H1 (cell line): ENCODE results near the gene DNAH1. TPM values are rescaled to one million over a fixed set of nuclear protein-coding genes. Genes with fewer than 3 reads are reported as not detected.

Source experiments
- CTCF ChIA-PET: fragments of 300-600 bp; sonication (Branson Sonifier 250); formaldehyde crosslinking; loops from one replicate; lab custom pipeline; 2021; ENCODE audit not compliant: partially characterized antibody; lab: Charles Lee
- POLR2A ChIA-PET: fragments of 300-600 bp; sonication (Branson Sonifier 250); formaldehyde crosslinking; loops from one replicate; lab custom pipeline; 2021; ENCODE audit warnings: inconsistent platforms; ENCODE audit not compliant: partially characterized antibody; lab: Charles Lee
- DNase-seq, 2 experiments: peaks; one replicate each; pipeline versions ENCODE4 v3.0.0 to v3.0.0-alpha.2; 2010 to 2022; ENCODE audit warnings: low spot score in 2 of 2, low read depth in 1 of 2, mixed read lengths in 1 of 2
- FAIRE-seq: peaks from 2 replicates; lab custom pipeline; 2011; peaks lifted over from hg19 to GRCh38; lab: Jason Lieb, UNC
- H2AFZ ChIP-seq: 2 replicates; pipeline ENCODE4 v1.8.1; 2012; ENCODE audit warnings: low read length, inconsistent platforms
- H2AK5ac ChIP-seq: 2 replicates; pipeline ENCODE4 v1.6.1; 2013; ENCODE audit warnings: low read depth, low read length
- H2BK120ac ChIP-seq: replicated peaks from 2 replicates; pipeline ENCODE3; 2013; ENCODE audit warnings: low read depth, low read length, inconsistent platforms
- H2BK12ac ChIP-seq: 2 replicates; pipeline ENCODE4 v1.6.1; 2013; ENCODE audit warnings: low read depth, low read length
- H2BK15ac ChIP-seq: 2 replicates; pipeline ENCODE4 v1.6.1; 2013; ENCODE audit warnings: low read length
- H2BK20ac ChIP-seq: 2 replicates; pipeline ENCODE4 v1.6.1; 2013; ENCODE audit warnings: low read length
- H2BK5ac ChIP-seq: 2 replicates; pipeline ENCODE4 v1.6.1; 2013; ENCODE audit warnings: low read depth, low read length
- H3K14ac ChIP-seq: 2 replicates; pipeline ENCODE4 v1.6.1; 2013; ENCODE audit warnings: inconsistent platforms; ENCODE audit not compliant: insufficient read length
- H3K18ac ChIP-seq: 2 replicates; pipeline ENCODE4 v1.6.1; 2013; ENCODE audit warnings: low read length; ENCODE audit errors: extremely low read depth
- H3K23ac ChIP-seq: 2 replicates; pipeline ENCODE4 v1.6.1; 2013; ENCODE audit warnings: inconsistent platforms; ENCODE audit not compliant: insufficient read length
- H3K23me2 ChIP-seq: 2 replicates; pipeline ENCODE4 v1.6.1; 2013; ENCODE audit warnings: low read depth, low read length
- H3K27ac ChIP-seq: 2 replicates; pipeline ENCODE4 v1.6.1; 2011; ENCODE audit warnings: low read depth, low read length, inconsistent platforms
- H3K27me3 ChIP-seq, 4 experiments: replicated peaks in 1 of 4; 1 replicate in 1 of 4; 2 replicates in 3 of 4; pipeline versions ENCODE4 v1.6.1 to v1.8.1; 2011 to 2013; ENCODE audit warnings: low read length in 3 of 4, mild to moderate bottlenecking in 3 of 4, inconsistent platforms in 2 of 4, mixed read lengths in 2 of 4, moderate library complexity in 1 of 4; ENCODE audit not compliant: control insufficient read depth in 3 of 4, insufficient read depth in 3 of 4; ENCODE audit errors: extremely low read depth in 1 of 4
- H3K36me3 ChIP-seq, 4 experiments: 2 replicates each; pipeline versions ENCODE4 v1.6.1 to v1.8.1; 2011 to 2013; ENCODE audit warnings: mild to moderate bottlenecking in 4 of 4, low read length in 3 of 4, moderate library complexity in 2 of 4, control low read depth in 1 of 4, inconsistent platforms in 1 of 4; ENCODE audit not compliant: insufficient read depth in 4 of 4, control insufficient read depth in 2 of 4
- H3K4ac ChIP-seq: replicated peaks from 2 replicates; pipeline ENCODE3; 2013; ENCODE audit warnings: low read length, low read depth, mixed read lengths, inconsistent platforms; ENCODE audit not compliant: insufficient read length
- H3K4me1 ChIP-seq, 4 experiments: replicated peaks in 1 of 4; 1 replicate in 1 of 4; 2 replicates in 3 of 4; pipeline versions ENCODE4 v1.6.1 to v1.8.1; 2011 to 2013; ENCODE audit warnings: low read length in 3 of 4, inconsistent platforms in 2 of 4, mixed read lengths in 1 of 4; ENCODE audit not compliant: insufficient read depth in 4 of 4, control insufficient read depth in 3 of 4
- H3K4me2 ChIP-seq, 2 experiments: 2 replicates each; pipeline versions ENCODE4 v1.6.1 to v1.8.1; 2011 to 2013; ENCODE audit warnings: low read depth in 2 of 2, low read length in 2 of 2, control low read depth in 1 of 2, inconsistent platforms in 1 of 2, mild to moderate bottlenecking in 1 of 2; ENCODE audit not compliant: insufficient read depth in 1 of 2
- H3K4me3 ChIP-seq, 4 experiments: fragments of 200-600, 300-600 bp in 1 of 4; sonication (generic), shearing (Covaris generic), sonication (Bioruptor Twin) in 1 of 4; 2 replicates each; pipeline versions ENCODE4 v1.5.1 to v1.8.1; 2011 to 2016; ENCODE audit warnings: low read length in 4 of 4, low read depth in 3 of 4, control low read depth in 2 of 4, inconsistent platforms in 2 of 4, mild to moderate bottlenecking in 2 of 4, mixed read lengths in 1 of 4, moderate library complexity in 1 of 4; ENCODE audit not compliant: insufficient read depth in 2 of 4; ENCODE audit errors: extremely low read depth in 1 of 4
- H3K56ac ChIP-seq: replicated peaks from 2 replicates; pipeline ENCODE3; 2013; ENCODE audit warnings: low read depth, mild to moderate bottlenecking, mixed read lengths, low read length, inconsistent platforms; ENCODE audit not compliant: insufficient read length
- H3K79me1 ChIP-seq: 2 replicates; pipeline ENCODE4 v1.6.1; 2013; ENCODE audit warnings: low read depth, low read length, control low read depth
- H3K79me2 ChIP-seq, 2 experiments: 2 replicates each; pipeline versions ENCODE4 v1.6.1 to v1.8.1; 2012 to 2013; ENCODE audit warnings: low read length in 2 of 2, mild to moderate bottlenecking in 2 of 2, inconsistent platforms in 1 of 2; ENCODE audit not compliant: insufficient read depth in 2 of 2, control insufficient read depth in 1 of 2
- H3K9ac ChIP-seq, 4 experiments: replicated peaks in 1 of 4; 1 replicate in 1 of 4; 2 replicates in 3 of 4; pipeline versions ENCODE4 v1.6.1 to v1.8.1; 2011 to 2013; ENCODE audit warnings: low read depth in 3 of 4, low read length in 3 of 4, control low read depth in 2 of 4, mild to moderate bottlenecking in 2 of 4, moderate library complexity in 2 of 4, inconsistent platforms in 1 of 4; ENCODE audit errors: extremely low read depth in 1 of 4
- H3K9me3 ChIP-seq, 2 experiments: 2 replicates each; pipeline versions ENCODE4 v1.6.1 to v1.8.1; 2012 to 2013; ENCODE audit warnings: mild to moderate bottlenecking in 2 of 2, moderate library complexity in 2 of 2, control low read depth in 1 of 2, inconsistent platforms in 1 of 2, low read depth in 1 of 2, low read length in 1 of 2, mixed read lengths in 1 of 2; ENCODE audit not compliant: insufficient read depth in 2 of 2
- H4K20me1 ChIP-seq, 2 experiments: replicated peaks in 1 of 2; 2 replicates each; pipeline versions ENCODE3 to v1.8.1; 2011 to 2013; ENCODE audit warnings: inconsistent platforms in 2 of 2, low read length in 2 of 2, mild to moderate bottlenecking in 1 of 2; ENCODE audit not compliant: insufficient read depth in 2 of 2, control insufficient read depth in 1 of 2
- H4K5ac ChIP-seq: 2 replicates; pipeline ENCODE4 v1.6.1; 2013; ENCODE audit warnings: low read length, low read depth, mixed read lengths, inconsistent platforms; ENCODE audit not compliant: insufficient read length
- H4K8ac ChIP-seq: 2 replicates; pipeline ENCODE4 v1.8.0; 2013; ENCODE audit warnings: mild to moderate bottlenecking, moderate library complexity, low read length, inconsistent platforms; ENCODE audit not compliant: insufficient read depth; ENCODE audit errors: extremely low read depth
- H4K91ac ChIP-seq: replicated peaks from 2 replicates; pipeline ENCODE3; 2013; ENCODE audit warnings: low read length, mixed read lengths, inconsistent platforms; ENCODE audit not compliant: insufficient read length
- BACH1 ChIP-seq: IDR thresholded peaks from 2 replicates; pipeline ENCODE4 v1.6.1; 2012; ENCODE audit warnings: low read length, improper control_type of control experiment
- CBX8 ChIP-seq: fragments of 300-800, 300-1000 bp; sonication (generic); IDR thresholded peaks from 2 replicates; pipeline ENCODE4 v1.7.1; 2016; ENCODE audit warnings: low read depth, low read length, borderline replicate concordance
- CREB1 ChIP-seq: IDR thresholded peaks from 2 replicates; pipeline ENCODE4 v1.6.1; 2012; ENCODE audit warnings: inconsistent platforms
- CTCF ChIP-seq, 3 experiments: IDR thresholded peaks; 1 replicate in 2 of 3; 2 replicates in 1 of 3; pipeline versions ENCODE4 v1.5.1 to v1.6.1; 2011; ENCODE audit warnings: low read length in 3 of 3, mild to moderate bottlenecking in 3 of 3, inconsistent platforms in 2 of 3, low read depth in 1 of 3, moderate library complexity in 1 of 3; ENCODE audit not compliant: insufficient read depth in 1 of 3; ENCODE audit errors: control extremely low read depth in 1 of 3
- EZH2 ChIP-seq: fragments of 200-600 bp; sonication (generic); IDR thresholded peaks from 2 replicates; pipeline ENCODE4 v1.7.1; 2012; ENCODE audit warnings: low read depth, mild to moderate bottlenecking, moderate library complexity, low read length, inconsistent platforms; ENCODE audit not compliant: severe bottlenecking
- PHF8 ChIP-seq: fragments of 200-600 bp; sonication (generic); conservative IDR thresholded peaks from 2 replicates; pipeline ENCODE4 v1.7.1; 2012; ENCODE audit warnings: low read depth, mild to moderate bottlenecking, inconsistent platforms, low read length, moderate library complexity
- SIN3A ChIP-seq, 2 experiments: IDR thresholded peaks in 1 of 2; conservative IDR thresholded peaks in 1 of 2; 2 replicates each; pipeline ENCODE4 v1.6.1; 2011 to 2012; ENCODE audit warnings: low read length in 2 of 2, improper control_type of control experiment in 1 of 2, low read depth in 1 of 2, mild to moderate bottlenecking in 1 of 2
- SIRT6 ChIP-seq: IDR thresholded peaks from one replicate; pipeline ENCODE4 v1.7.1; 2012; ENCODE audit warnings: low read length, inconsistent platforms
- SRF ChIP-seq: IDR thresholded peaks from 2 replicates; pipeline ENCODE4 v1.6.1; 2011; ENCODE audit warnings: mild to moderate bottlenecking, low read depth, low read length, moderate library complexity
- TCF12 ChIP-seq: IDR thresholded peaks from 2 replicates; pipeline ENCODE4 v1.6.1; 2011; ENCODE audit warnings: low read depth, mild to moderate bottlenecking, low read length
- WGBS, 2 experiments: shearing (Covaris generic) in 1 of 2; methylation state at CpG; one replicate each; pipeline versions ENCODE4 v1.1.6 to v1.1.7; 2013 to 2015; ENCODE audit warnings: low lambda C conversion rate in 2 of 2, mixed read lengths in 2 of 2, inconsistent platforms in 1 of 2, low coverage in 1 of 2, missing lambda C conversion rate in 1 of 2; ENCODE audit not compliant: insufficient replicate concordance in 2 of 2, insufficient coverage in 1 of 2, insufficient read length in 1 of 2; ENCODE audit errors: extremely low coverage in 1 of 2, missing lambda C conversion rate in 1 of 2; 5-methylcytosine and 5-hydroxymethylcytosine counted together
- polyA plus RNA-seq, 7 experiments: library from polyadenylated mRNA; depleted of rRNA in 3 of 7; stranded (reverse) in 5 of 7; unstranded in 2 of 7; fragments of >200 nt in 5 of 7; fragments of 200-250 nt in 2 of 7; gene quantifications; 1 replicate in 5 of 7; 2 replicates in 1 of 7; 4 replicates in 1 of 7; pipeline versions ENCODE4 v1.2.1 to v1.2.3, GENCODE V29; 2011 to 2013; ENCODE audit warnings: missing spikeins in 2 of 7, mixed read lengths in 2 of 7
- total RNA-seq: library from RNA; stranded (reverse); fragmentation: NEBNext Ultra II Directional; extraction: Animal tissue kit (Norgen Biotek cat#: 25700); gene quantifications from 2 replicates; pipeline ENCODE4 v1.2.1, GENCODE V29; 2021

DNAH1 gene
- total and polyA plus RNA-seq, 2 of the 8 experiments (the other 6 are each of a cell fraction or from before 2014, with no cell fraction given) = 1.0 to 1.5 TPM

- H2BK15ac ChIP-seq = no peak overlapping the region
- H2AK5ac ChIP-seq = no peak overlapping the region
- H3K14ac ChIP-seq = no peak overlapping the region
- no peak overlapping the region for H2BK12ac ChIP-seq
- H3K4me2 ChIP-seq = no peak overlapping the region
- peaks cover 4% of the 10 kb centered on the region; the same call in 1 of the 2 replicates for H3K79me1 ChIP-seq
- no peak overlapping the region for H4K91ac ChIP-seq
- no peak overlapping the region for H3K4me3 ChIP-seq
- no peak overlapping the region for H3K9ac ChIP-seq
- no peak overlapping the region for H2BK120ac ChIP-seq
- H3K79me2 ChIP-seq = peaks cover 0 to 14% of the 10 kb centered on the region in 2 experiments; a peak in 2 of 4 replicates
- H3K4ac ChIP-seq = no peak overlapping the region
- H2BK20ac ChIP-seq = no peak overlapping the region
- H3K36me3 ChIP-seq = peaks cover 27 to 55% (median 51%) of the 10 kb centered on the region in 4 experiments
- no peak overlapping the region for H3K56ac ChIP-seq
- no peak overlapping the region for H2AFZ ChIP-seq
- H4K5ac ChIP-seq = no peak overlapping the region
- no peak for FAIRE-seq
- peaks cover 0 to 14% (median 4%) of the 10 kb centered on the region in 4 experiments; a peak in 6 of 7 replicates for H3K4me1 ChIP-seq
- 92% methylated on average over 20 of the region's 20 CpGs; no CpG with 5 or more reads in 1 of the 2 experiments for WGBS, 2 experiments
- no peaks in the 10 kb centered on the region for H3K27me3 ChIP-seq
- no peak for DNase-seq
- no peak overlapping the region for H3K27ac ChIP-seq
- H3K23ac ChIP-seq = no peak overlapping the region
- H3K23me2 ChIP-seq = peaks cover 11% of the 10 kb centered on the region
- no peaks in the 10 kb centered on the region for H3K9me3 ChIP-seq
- no peak overlapping the region for H2BK5ac ChIP-seq
- H4K8ac ChIP-seq = no peak overlapping the region
- H3K18ac ChIP-seq = no peak overlapping the region
- ChIA-PET POLR2A (interaction anchor here (0.8 to 5.0 kb wide), 7 partner anchors 8 to 115 kb away, joined by 3 to 23 read pairs (median 4); no protein-coding TSS in a partner anchor), CTCF (interaction anchor here (0.7 to 11.1 kb wide), 6 partner anchors 8 to 105 kb away, joined by 3 to 150 read pairs (median 4); no protein-coding TSS in a partner anchor)
- peaks cover 6 to 9% of the 10 kb centered on the region in 2 experiments for H4K20me1 ChIP-seq
- TF ChIP-seq SRF (no peak), CREB1 (no peak), TCF12 (no peak), BACH1 (no peak), SIN3A (conservative IDR thresholded peaks at IDR 0.05 in 1 of 2, IDR thresholded peaks at IDR 0.05 in 1 of 2; ENCODE audit: low read depth in 1 of 2, low read length in 2 of 2) (no peak), SIRT6 (no peak), PHF8 (no peak), CBX8 (no peak), CTCF (IDR thresholded peaks at IDR 0.05; ENCODE audit: control extremely low read depth in 1 of 3, insufficient read depth in 1 of 3, low read depth in 1 of 3, low read length in 3 of 3) (no peak), EZH2 (no peak)
These were observed 90.8 kb downstream of the DNAH1 start for GRCh38 chr3:52406791-52407510.
